ENCODE data around the gene SLC24A4.

SLC24A4 gene

DNA sequence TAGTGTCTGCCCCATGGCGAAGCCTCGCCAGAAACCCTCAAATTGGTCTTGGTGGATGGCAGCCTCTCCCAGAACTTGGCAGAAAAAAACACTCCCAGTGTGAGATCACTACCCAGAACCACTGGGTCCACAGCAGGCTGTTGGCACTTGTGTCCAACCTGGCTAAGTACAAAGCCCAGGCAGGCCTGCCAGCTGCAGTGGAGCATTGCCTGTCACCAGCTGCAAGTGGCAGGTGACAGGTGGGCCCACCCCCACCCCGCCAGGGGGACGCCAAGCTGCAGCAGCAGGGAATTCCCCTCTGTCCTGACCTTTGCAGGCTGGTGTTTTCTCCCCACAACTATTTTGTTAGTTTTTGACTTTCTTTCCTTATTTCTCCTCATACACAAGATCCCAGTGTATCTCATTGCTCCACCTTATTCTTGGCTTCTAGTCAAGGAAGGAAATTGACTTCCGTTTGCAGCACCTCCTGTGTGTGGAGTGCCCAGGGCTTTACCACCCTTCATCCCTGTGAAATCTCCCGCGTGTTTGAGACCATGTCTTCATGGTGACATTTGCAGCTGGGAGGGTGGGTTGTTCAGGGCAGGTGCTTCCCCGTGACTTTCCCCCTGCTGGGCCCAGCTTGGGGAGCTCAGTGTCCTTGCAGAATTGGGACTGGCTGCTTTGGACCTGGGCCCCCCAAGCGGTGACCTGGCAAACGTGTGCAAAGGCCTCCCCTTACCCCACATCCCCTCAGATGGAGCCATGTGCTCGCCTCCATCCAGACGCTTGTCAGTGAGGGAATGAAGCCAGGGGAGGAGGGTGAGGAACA, 116.8 kb downstream of the SLC24A4 start:
- H3K4me3 ChIP-seq (ENCODE audit: low read length), result no peak overlapping the region
- TF ChIP-seq, protein P1, sequence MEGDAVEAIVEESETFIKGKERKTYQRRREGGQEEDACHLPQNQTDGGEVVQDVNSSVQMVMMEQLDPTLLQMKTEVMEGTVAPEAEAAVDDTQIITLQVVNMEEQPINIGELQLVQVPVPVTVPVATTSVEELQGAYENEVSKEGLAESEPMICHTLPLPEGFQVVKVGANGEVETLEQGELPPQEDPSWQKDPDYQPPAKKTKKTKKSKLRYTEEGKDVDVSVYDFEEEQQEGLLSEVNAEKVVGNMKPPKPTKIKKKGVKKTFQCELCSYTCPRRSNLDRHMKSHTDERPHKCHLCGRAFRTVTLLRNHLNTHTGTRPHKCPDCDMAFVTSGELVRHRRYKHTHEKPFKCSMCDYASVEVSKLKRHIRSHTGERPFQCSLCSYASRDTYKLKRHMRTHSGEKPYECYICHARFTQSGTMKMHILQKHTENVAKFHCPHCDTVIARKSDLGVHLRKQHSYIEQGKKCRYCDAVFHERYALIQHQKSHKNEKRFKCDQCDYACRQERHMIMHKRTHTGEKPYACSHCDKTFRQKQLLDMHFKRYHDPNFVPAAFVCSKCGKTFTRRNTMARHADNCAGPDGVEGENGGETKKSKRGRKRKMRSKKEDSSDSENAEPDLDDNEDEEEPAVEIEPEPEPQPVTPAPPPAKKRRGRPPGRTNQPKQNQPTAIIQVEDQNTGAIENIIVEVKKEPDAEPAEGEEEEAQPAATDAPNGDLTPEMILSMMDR (conservative IDR thresholded peaks at IDR 0.05; ENCODE audit: low read length), result no peak
- no peak for DNase-seq (ENCODE audit: low read depth)

DNA sequence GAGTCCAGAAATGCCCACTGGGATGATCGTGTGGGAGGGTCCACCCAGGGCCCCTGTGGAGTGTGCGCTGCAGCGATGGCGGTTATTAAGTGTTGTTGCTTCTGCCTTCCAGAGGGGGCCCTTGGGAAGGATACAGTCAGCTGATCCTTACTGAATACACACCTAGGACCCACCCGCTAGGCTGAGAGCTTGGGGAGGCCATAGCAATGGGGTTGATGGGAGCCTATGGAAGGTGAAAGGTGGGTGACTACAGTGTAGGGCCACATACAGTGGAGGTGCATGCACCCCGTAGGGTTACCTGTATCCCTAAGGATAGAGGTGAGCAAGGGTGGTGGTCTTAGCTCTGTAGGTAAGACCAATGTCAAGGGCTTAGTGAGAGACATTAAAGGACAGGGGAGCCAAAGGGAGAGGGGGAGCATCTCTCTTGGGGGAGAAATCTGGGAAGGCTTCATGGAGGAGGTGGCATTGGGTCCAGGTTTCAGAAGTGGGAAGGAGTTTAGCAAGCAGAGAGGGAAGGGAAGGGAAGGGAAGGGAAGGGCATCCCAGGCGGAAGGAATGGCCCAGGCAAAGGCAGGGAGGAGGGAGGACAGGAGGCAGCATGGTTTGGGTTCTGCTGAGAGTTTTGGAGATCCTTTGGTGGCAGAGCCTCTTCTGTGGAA, 117.5 kb downstream of the SLC24A4 start:
- no peak for DNase-seq (ENCODE audit: low read depth)
- H3K4me3 ChIP-seq (ENCODE audit: low read length), result no peak overlapping the region
- TF ChIP-seq, protein P1 (conservative IDR thresholded peaks at IDR 0.05; ENCODE audit: low read length), result no peak

DNA sequence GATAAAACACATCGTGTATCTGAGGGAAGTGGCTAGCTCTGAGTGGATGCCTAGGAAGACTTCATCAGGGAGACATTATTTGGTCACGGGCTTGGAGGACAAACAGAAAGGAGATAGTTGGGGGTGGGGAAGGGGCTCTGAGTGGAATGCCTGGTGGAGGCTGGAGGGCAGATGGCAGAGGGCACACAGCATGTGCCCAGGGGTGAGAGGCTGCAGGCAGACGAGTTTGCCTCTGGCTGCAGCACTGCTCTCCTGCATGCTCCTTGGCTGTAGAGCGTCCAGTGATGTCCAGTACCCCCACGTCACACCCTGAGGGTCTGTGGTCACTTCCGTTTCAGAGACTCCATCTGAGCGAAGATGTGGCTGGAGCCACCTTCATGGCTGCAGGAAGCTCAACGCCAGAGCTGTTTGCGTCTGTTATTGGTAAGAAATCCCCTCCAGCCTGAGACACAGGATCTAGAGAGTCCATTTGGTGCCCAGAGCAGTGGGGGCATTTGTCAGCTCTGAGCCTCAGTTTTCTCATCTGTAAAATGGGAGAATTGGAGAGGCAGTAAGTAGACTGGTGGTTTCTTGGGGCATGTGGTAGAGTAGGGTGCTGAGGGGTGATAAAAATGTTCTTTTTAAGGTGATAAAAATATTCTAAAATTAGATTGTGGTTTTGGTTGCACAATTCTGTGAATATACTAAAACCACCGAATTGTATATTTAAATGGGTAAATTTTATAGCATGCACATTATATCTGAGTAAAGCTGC, 119.0 kb downstream of the SLC24A4 start:
- H3K4me3 ChIP-seq (ENCODE audit: low read length), result no peak overlapping the region
- TF ChIP-seq, protein P1 (conservative IDR thresholded peaks at IDR 0.05; ENCODE audit: low read length), result no peak
- no peak for DNase-seq (ENCODE audit: low read depth)

DNA sequence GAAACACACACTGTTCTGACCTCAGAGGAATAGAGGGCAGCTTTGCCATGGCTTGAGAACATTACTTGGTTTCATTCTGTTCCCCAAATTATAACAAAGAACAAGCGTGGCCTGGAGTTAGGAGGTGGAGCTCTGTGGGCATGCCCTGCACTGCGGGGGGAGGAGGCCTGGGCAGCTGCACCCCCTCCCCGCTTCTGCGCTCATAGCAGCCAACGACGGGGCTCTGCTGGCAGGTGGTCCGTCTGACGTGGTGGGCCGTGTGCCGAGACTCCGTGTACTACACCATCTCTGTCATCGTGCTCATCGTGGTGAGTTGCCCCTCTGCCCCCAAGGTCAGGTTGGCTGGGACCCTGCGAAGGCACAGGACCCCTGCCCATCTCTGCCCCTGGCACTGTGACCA, 120.2 kb downstream of the SLC24A4 start:
- H3K4me3 ChIP-seq (ENCODE audit: low read length), result no peak overlapping the region
- no peak for DNase-seq (ENCODE audit: low read depth)
- TF ChIP-seq, protein P1 (conservative IDR thresholded peaks at IDR 0.05; ENCODE audit: low read length), result no peak

DNA sequence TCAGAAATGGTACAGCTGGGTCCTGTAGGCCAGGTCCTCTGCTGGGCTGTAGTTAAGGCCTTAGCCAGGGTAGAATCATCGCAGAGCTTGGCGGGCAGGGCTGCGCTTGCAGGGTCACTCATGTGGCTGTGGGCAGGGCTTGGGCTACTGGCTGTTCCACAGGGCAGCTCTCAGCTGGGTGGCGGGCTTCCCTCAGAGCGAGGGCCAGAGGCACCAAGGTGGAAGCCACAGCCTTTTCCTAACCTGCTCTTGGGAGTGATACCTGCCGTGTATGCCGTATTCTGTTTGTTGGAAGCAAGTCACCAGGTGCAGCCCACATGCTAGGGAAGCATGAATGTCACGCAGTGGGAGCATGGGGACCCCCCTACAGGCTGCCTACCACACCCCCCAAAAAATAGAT, 120.8 kb downstream of the SLC24A4 start:
- DNase-seq (ENCODE audit: low read depth), result no peak
- TF ChIP-seq, protein P1 (conservative IDR thresholded peaks at IDR 0.05; ENCODE audit: low read length), result no peak
- no peak overlapping the region for H3K4me3 ChIP-seq (ENCODE audit: low read length)

DNA sequence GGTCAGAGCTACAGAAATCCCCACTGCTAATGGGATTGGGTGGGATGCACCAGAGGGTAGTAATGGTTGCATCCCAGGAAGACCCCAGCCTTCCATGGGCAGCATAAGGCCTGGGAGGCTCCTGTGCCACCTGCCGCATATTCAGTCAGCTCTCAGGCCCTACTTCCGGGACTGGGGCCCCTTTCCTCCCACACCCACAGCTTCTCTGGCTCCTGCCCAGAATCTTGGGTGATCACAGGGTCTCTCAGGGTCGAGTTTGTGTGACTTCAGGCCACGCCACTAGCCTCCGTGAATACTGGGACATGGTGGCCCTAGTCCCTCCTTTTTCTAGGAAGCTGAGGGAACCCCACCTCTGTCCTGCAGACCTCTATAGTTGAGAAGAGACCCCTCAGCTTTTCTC, 123.8 kb downstream of the SLC24A4 start:
- no peak for DNase-seq (ENCODE audit: low read depth)
- TF ChIP-seq, protein P1 (conservative IDR thresholded peaks at IDR 0.05; ENCODE audit: low read length), result no peak
- no peak overlapping the region for H3K4me3 ChIP-seq (ENCODE audit: low read length)
